UCSD-AML1 (cell line): ENCODE results near the gene SSTR4.

Source experiments
- DNase-seq: peaks from one replicate; lab custom pipeline; 2025; ENCODE audit not compliant: unreplicated experiment; lab: John Stamatoyannopoulos, UW

The SSTR4 gene

DNA sequence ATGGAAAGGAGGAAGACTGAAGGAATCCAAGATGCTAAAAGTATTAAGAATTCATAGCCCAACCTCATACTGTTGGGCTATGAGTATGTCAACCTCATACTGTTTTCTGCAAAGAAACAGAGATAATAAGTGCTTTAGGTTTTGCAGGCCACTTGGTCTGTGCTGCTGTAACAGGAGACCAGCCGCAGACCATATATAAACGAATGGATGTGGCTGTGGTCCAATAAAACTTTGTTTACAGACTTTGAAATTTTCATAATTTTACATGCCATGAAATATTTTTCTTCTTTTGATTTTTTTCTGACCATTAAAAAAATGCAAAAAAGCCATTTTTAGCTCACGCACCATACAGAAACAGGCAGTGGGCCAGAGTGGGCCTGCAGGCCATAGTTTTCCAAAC, 28.1 kb downstream of the SSTR4 start:
- DNase-seq = no peak

GRCh38 chr20:23063581-23063980, 28.5 kb downstream of the SSTR4 start:
- DNase-seq = no peak

DNA sequence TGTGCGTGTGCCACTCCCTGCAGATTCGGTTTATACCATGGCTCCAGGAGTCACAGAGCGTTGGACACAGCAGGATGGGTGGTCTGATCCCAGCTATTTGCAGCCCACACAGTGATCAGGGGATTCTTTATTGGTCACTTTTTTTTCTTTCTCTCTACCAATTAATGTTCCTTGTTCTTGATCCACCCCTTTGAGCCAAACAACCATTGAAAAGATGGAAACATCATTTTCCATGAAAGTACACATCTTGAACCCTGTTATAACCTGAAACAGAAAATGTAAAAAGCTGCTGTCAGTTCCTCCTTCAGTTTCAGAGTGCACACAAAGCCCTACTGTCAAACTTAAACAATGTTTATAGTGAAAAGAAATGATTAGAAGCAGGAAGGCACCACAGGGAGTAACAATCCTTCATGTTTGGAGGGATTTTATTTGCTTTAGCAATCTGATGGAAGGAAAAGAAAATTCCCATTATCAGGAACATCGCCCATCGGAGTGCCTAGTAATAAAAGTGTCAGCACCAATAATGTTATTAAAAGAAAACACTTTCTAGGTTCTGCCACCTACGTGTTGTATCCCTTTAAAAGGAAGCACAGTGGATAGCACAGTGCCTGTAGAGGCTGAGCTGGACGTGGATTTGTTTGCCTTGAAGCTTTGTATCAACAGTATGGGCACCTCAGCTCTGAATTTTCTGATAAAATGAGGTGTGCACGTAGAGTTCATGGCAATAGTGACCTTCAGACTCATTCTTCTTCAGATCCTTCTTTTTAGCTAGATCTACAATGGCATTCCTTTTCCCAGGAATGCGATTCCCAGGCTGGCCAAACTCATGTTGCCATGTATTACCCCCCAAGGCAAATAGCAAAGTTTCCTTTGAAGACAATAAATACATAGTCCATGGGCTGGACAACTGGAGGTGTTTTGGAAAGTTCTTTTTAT, 30.4 kb downstream of the SSTR4 start:
- no peak for DNase-seq

GRCh38 chr20:23066772-23067171, 31.7 kb downstream of the SSTR4 start:
- no peak for DNase-seq

GRCh38 chr20:23068283-23068682, 33.2 kb downstream of the SSTR4 start:
- no peak for DNase-seq

DNA sequence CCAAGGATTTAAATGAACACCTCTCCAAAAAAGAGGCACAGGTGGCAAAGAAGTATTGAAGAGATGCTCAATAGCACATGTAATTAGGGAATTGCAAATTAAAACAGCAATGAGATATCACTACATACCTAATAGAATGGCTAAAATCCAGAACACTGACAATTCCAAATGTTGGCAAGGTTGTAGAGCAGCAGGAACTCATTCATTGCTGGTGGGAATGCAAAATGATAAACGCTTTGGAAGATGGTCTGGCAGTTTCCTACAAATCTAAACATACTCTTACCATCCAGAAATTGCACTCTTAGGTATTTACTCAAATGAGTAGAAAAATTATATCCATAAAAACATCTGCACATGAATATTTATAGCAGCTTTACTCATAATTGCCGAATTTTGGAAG, 34.0 kb downstream of the SSTR4 start:
- no peak for DNase-seq

DNA sequence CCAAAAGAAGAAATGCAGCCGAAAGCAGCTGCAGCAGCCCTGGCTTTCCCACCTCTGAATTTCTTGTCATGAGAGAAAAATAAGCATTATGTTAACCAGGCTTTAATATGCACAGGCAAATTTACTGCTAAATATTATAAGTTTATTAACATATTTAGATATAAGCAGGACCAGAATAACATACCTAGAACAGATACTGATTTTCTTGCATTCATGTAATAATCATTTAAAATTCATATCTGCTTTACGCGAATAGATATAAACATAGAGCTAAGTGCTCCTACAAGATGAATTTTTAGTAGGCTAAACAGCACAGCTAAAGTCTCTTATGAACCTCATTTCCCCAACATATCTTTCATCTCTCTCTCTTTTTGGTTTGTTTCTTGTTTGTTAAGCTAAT, 36.3 kb downstream of the SSTR4 start:
- DNase-seq = no peak

- DNase-seq = no peak
Measured at GRCh38 chr20:23071996-23072395, 36.9 kb downstream of the SSTR4 start.

DNA sequence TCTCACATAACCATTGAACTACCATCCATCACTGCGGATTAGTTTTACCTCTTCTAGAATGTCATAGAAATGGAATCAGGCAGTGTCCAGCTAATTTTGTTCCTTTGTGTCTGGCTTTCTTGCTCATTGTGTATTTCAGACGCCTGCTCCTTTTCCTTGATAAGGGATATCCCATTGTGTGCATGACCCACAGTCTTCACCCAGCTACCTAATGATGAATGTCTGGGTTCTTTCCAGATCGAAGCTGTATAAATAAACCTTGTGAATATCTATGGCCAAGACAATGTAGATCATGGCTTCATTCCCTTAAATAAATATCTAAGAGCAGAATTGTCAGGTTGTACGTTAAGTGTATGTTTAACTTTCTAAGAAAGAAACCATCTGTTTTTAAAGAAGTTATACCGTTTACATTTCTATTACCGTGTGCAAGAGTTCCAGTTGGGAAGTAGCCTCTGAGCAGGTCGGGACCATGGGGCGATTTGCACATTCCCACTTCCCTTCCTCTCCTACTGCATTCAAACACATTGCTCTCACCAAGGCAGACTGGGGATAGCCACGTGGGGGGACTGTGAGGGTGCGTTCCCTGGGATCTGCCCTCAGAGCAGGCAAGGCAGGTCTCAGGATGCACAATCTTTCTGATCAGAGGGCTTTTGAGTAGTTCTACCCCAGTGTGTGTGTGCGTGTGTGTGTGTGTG, 37.9 kb downstream of the SSTR4 start:
- DNase-seq = no peak

DNA sequence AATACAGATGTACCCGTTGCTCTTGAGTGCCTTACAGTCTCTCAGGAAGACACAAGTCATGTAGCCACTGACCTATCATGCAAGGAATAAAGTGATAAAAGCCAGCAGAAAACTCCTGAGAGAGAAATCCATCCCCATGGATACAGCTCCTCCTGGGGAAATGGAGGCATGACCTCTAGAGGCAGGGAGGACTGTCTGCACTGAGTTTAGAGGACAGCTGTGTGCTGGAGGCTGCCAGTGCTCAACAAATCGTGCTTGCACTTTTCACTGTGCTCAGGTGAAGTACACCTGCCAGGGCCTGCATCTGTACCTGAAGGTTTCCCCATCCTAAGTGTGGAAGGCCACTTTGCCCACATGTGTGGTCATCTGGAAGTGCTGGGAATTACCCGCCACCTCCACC, 38.9 kb downstream of the SSTR4 start:
- no peak for DNase-seq

GRCh38 chr20:23077277-23077676, 42.2 kb downstream of the SSTR4 start:
- no peak for DNase-seq

- no peak for DNase-seq
Measured at GRCh38 chr20:23078351-23079015, 43.4 kb downstream of the SSTR4 start.

DNA sequence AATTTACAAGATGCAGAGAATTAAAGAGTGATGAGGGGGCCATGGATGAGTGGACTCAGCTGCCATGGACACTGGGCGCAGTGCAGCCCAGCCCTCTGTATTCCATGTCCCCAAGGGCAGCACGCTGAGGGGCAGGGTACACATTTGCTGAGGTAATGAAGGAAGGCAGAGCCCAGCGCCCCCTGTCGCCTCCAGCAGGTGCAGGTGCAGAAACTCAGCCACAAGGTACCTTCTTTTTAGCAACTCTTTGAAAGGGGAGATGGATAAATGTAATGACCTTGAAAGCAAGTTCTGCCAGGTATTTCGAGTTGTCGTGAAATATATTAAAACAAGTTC, 43.9 kb downstream of the SSTR4 start:
- no peak for DNase-seq

DNA sequence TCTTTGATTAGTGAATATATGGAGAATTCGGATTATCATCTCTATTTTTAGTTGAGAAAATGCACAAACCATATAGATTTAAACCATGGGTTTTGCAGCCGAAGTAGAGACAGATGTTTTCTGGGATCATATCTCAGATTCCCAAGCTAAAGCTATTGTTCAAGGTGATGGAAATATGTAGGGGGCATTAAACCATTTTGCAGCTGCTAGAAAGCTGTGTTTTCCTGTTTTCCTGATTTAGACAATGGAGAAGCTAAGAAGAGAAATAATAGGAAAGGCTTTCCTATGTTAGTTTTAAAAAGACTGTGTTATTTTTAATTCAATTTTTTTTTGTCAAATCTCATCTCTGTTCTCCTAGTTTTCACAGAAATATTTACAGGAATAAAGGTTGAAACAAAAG, 44.8 kb downstream of the SSTR4 start:
- DNase-seq = no peak

DNA sequence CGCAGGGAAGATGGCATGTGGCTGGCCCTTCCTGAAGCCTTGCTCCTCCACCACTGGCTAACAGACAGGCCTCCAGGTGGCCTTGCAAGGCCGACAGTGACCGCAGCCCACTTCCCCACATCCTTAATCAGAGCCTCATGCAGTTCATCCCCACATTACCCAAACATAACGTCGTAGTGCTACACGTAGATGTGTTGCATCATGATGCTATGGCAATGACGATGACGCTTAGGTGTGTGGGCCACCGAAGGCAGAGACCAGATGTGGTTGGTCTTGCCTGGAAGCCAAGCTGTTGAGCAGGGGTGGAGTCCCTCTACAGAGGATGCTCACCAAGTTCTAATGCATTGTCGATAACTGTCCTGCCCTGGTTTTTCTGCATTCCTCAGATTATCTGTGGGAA, 45.4 kb downstream of the SSTR4 start:
- DNase-seq = no peak

- DNase-seq = no peak
Measured at GRCh38 chr20:23081263-23081819, 46.2 kb downstream of the SSTR4 start.

DNA sequence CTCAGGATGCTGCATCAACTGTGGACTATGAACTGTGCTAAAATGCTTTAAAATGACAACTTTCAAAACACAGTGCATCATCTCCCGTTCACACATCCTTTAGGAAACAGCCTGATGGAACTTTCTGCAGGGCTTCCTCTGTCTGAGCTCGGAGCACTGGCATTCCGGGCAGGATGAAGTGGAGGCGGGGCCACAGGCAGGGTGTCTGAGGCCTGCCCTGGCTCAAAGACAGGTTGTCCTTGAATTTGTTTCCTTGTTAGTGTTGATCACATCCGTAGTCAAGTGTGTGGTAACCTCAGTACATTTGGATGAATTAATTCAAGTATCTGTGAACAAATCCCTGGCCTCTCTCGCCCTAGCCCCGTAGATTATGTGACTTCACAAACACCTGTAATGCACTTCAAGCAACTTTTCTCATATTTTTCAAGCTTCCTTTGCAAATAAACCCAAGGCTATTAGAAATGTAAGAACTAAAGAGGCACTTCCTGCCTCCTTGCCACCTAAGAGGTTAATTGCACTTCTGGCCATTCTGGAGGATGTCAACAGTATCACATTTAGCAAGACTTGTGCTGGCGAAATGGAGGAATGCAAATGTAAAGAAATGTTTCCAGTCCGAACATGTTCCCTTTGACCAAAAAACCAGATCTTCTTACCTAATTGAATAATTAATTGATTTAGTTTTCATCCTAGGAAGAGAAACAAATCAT, 47.9 kb downstream of the SSTR4 start:
- no peak for DNase-seq

DNA sequence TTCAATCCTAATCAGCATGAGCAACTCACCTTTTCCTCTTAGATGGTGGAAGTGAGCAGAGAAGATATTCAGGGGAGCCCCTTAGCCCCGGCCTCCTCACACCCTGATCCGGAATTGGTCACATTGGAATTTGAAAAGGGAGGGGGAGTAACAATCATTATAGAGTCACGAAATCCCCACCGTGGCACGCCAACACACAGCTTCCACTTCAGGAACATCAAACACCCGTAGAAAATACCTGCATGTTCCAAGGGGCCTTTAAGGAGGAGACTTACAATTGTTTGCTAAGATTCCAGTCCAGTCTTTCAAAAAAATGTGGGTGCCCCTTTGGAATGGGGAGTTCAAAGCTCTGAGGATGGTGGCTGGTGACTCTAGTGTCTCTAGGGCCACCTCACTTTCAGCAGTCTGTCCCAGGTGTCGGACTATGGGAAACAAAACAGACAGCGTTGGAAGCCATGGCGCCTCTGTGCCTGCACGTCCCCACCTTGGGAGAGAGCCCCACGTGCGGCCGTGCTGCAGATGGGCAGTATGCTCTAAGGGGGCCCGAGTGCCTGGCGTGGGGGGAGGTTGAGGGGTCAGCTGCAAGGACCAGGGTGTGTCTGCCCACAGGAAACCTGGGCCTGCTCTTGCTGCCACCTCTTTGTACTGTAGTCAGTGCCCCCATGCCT, 48.6 kb downstream of the SSTR4 start:
- DNase-seq = no peak

GRCh38 chr20:23084282-23084844, 49.3 kb downstream of the SSTR4 start:
- no peak for DNase-seq

DNA sequence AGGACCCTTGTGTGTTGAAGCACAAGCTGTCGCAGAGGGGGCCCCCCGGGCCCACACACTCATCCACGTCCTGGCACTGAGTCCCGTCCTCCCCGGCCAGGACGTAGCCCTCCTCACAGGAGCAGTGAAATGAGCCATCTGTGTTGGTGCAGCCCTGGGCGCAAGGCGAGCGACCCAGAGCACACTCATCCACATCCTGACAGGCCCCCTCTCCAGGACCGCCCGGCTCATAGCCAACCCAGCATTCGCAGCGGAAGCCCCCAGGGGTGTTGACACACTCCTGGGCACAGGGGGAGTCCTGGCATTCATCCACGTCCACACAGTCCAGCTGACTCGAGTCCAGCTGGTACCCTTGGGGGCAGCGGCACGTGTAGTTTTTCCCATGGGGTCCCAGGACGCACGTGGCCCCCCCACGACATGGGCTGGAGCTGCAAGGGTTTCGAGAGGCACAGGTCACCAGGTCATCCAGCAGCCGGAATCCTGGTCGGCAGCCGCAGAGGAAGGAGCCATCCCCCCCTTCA, 49.8 kb downstream of the SSTR4 start:
- no peak for DNase-seq
